Measurements from ENCODE around the gene PTER.

The PTER gene

DNA sequence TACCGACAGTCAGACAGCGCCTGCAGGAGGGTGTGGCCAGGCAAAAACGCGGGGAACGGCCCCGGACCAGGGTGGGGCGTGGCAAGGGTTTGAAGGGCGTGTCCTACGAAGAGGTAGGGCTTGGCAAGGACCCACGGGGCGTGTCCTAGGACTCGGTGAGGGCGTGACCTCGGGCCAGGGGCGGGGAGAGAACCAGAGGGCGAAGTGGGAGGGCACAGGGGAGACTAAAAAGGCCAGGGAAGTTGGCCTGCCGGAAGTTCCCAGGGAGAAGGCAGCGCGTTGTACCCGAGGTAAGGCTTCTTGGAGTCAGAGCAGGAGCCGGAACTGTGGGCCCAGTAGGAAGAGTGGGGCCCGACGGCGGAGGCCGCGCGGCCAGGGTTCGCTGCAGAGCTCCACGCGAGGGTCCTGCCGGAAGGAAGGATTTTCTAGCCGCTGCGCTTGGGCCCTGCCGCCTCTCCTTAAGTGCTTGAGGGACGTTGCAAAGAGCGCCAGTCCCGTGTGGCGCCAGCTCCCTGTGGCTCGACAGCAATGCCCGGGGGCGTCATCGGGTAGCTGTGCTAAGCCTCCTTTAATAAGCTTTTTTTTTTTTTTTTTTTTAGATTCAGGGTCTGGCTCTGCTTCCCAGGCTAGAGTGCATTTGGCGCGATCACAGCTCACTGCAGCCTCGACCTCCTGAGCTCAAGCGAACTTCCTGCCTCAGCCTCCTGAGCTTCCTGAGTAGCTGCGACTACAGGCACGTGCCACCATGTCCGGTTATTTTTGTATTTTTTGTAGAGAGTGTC lies at the start of gene PTER:
PTER (plus strand) TSS at position 253 of the 782 bp plus-strand sequence. CDS start 47,375 bp downstream, outside the sequence.
- peak; percentile 91 for TF ChIP-seq POLR2A (IDR thresholded peaks at IDR 0.05; ENCODE audit: low read length)
- TF ChIP-seq GATA1 (IDR thresholded peaks at IDR 0.05; ENCODE audit: low read depth, low read length), result no peak
- DNase-seq, result peak; percentile 97 to 98

- TF ChIP-seq POLR2A (IDR thresholded peaks at IDR 0.05; ENCODE audit: low read length) (no peak), GATA1 (IDR thresholded peaks at IDR 0.05; ENCODE audit: low read depth, low read length) (no peak)
- DNase-seq, result no peak
Measured at GRCh38 chr10:16392531-16393069, 44.2 kb upstream of the PTER start.

- DNase-seq, result no peak
- TF ChIP-seq GATA1 (IDR thresholded peaks at IDR 0.05; ENCODE audit: low read depth, low read length) (no peak), POLR2A (IDR thresholded peaks at IDR 0.05; ENCODE audit: low read length) (no peak)
Measured at GRCh38 chr10:16393271-16393858, 43.4 kb upstream of the PTER start.

GRCh38 chr10:16401416-16401815 lies 35.4 kb upstream of the PTER start:
- no peak for TF ChIP-seq POLR2A (IDR thresholded peaks at IDR 0.05; ENCODE audit: low read length)
- no peak for DNase-seq

- no peak for TF ChIP-seq POLR2A (IDR thresholded peaks at IDR 0.05; ENCODE audit: low read length)
- no peak for TF ChIP-seq GATA1 (IDR thresholded peaks at IDR 0.05; ENCODE audit: low read depth, low read length)
- DNase-seq, result no peak
Measured at GRCh38 chr10:16408379-16408778, 28.4 kb upstream of the PTER start.

DNA sequence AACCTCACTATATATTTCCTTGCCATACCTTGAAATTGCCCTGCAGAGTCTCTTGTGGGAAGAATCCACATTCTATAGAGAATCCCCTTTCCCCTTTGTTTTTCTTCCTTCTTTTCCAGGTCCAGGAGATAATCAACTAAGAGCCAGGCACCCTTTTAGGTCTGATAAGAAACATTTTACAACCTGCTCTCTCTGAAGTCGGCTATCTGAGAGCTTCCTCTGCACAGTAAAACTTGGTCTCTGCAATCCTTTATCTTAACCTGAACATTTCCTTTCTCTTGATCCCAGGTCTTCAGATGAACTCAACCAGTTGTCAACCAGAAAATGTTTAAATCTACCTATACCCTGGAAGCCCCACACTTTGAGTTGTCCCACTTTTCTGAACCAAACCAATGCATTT lies 19.5 kb upstream of the PTER start:
- TF ChIP-seq POLR2A (IDR thresholded peaks at IDR 0.05; ENCODE audit: low read length), result no peak
- TF ChIP-seq GATA1 (IDR thresholded peaks at IDR 0.05; ENCODE audit: low read depth, low read length), result no peak
- DNase-seq, result no peak

- DNase-seq, result no peak
- TF ChIP-seq GATA1 (IDR thresholded peaks at IDR 0.05; ENCODE audit: low read depth, low read length) (no peak), POLR2A (IDR thresholded peaks at IDR 0.05; ENCODE audit: low read length) (no peak)
Measured at GRCh38 chr10:16423599-16423998, 13.2 kb upstream of the PTER start.

GRCh38 chr10:16425449-16425848 lies 11.4 kb upstream of the PTER start:
- TF ChIP-seq POLR2A (IDR thresholded peaks at IDR 0.05; ENCODE audit: low read length), result no peak
- TF ChIP-seq GATA1 (IDR thresholded peaks at IDR 0.05; ENCODE audit: low read depth, low read length), result no peak
- no peak for DNase-seq

DNA sequence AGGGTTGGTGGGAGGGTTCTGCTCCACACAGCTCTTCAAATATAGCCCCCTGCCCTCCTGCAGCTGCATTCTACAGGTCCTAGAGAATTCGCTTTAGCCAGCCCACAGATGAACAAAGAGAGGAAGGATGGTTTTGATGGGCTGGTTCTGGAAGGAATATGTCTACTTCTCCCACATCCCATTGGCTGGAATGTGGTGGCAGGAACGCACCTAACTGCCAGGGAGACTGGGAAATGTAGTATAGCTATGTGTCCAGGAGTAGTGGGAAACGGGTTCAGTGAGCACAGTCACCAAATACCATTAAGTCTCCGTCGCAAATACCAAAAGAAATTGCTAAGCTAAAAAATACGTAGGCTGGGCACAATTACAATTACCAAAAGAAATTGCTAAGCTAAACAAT lies 7.3 kb upstream of the PTER start:
- TF ChIP-seq GATA1 (IDR thresholded peaks at IDR 0.05; ENCODE audit: low read depth, low read length) (no peak), POLR2A (IDR thresholded peaks at IDR 0.05; ENCODE audit: low read length) (no peak)
- DNase-seq, result no peak

DNA sequence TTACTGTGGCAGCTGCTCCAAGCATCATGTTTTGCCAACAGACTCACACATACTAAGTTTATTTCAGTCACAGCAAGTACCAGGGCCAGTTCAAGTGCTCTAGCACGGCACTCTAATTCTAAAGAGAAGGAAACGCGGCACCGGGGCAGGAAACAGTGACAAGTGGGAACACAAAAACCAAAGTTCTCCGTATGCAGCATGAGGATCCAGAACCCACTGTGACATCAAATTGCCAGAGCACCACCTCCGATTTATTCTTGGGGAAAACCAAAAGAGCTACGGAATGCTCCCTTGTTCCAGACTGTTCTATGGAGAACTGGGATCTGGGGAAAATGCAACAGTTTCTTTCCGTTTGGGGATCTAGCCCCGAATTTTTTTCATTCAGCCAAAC lies 448 bp upstream of the PTER start:
- TF ChIP-seq GATA1 (IDR thresholded peaks at IDR 0.05; ENCODE audit: low read depth, low read length) (no peak), POLR2A (IDR thresholded peaks at IDR 0.05; ENCODE audit: low read length) (no peak)
- no peak for DNase-seq

DNA sequence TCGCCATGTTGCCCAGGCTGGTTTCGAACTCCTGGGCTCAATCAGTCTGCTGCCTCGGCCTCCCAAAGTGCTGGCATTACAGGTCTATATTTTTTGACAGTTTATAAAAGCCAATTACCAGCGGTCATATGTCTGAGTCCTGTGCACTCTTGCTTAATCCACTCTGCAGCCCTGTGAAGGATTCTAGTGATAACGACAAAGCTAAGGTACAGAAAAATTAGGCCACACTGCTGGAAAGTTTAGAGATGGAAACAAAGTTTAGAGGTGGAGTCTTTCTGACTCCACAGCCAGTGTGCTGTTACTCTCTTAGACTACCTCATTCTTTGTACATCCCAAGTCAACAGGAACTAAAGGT lies 707 bp downstream of the PTER start:
- TF ChIP-seq POLR2A (IDR thresholded peaks at IDR 0.05; ENCODE audit: low read length) (no peak), GATA1 (IDR thresholded peaks at IDR 0.05; ENCODE audit: low read depth, low read length) (no peak)
- DNase-seq, result no peak

- peak in 1 of 2 experiments; percentile 14 for DNase-seq
- no peak for TF ChIP-seq POLR2A (IDR thresholded peaks at IDR 0.05; ENCODE audit: low read length)
- no peak for TF ChIP-seq GATA1 (IDR thresholded peaks at IDR 0.05; ENCODE audit: low read depth, low read length)
Measured at GRCh38 chr10:16439295-16439694, 2.5 kb downstream of the PTER start.

- TF ChIP-seq GATA1 (IDR thresholded peaks at IDR 0.05; ENCODE audit: low read depth, low read length) (no peak), POLR2A (IDR thresholded peaks at IDR 0.05; ENCODE audit: low read length) (no peak)
- DNase-seq, result no peak
Measured at GRCh38 chr10:16440396-16441133, 3.8 kb downstream of the PTER start.

- no peak for DNase-seq
Measured at GRCh38 chr10:16441173-16441840, 4.5 kb downstream of the PTER start.

More at GRCh38 chr10:16441173-16441840, 4.5 kb downstream of the PTER start:
- TF ChIP-seq POLR2A (IDR thresholded peaks at IDR 0.05; ENCODE audit: low read length), result no peak
- no peak for TF ChIP-seq GATA1 (IDR thresholded peaks at IDR 0.05; ENCODE audit: low read depth, low read length)

Measured in erythroblast (primary cell).